ENCODE data around the gene ZMAT3. TPM values are rescaled to one million over a fixed set of nuclear protein-coding genes. Genes with fewer than 3 reads are reported as not detected.

Gene ZMAT3
- total and polyA plus RNA-seq, 2 of the 13 experiments (the other 11 are each of a cell fraction or from before 2014, with no cell fraction given) = 11.4 to 11.7 TPM

GRCh38 chr3:179071323-179072099, at the start of gene ZMAT3 (continued):
- TF ChIP-seq ZBTB46 (CRISPR knock-in tag; IDR thresholded peaks at IDR 0.05; ENCODE audit: borderline replicate concordance) (no peak), CC2D1A (CRISPR knock-in tag; IDR thresholded peaks at IDR 0.05) (no peak), NR2F2 (IDR thresholded peaks at IDR 0.05; ENCODE audit: borderline replicate concordance, low read depth) (no peak), ZNF224 (CRISPR knock-in tag; IDR thresholded peaks at IDR 0.05) (no peak), FOXK1 (CRISPR knock-in tag; IDR thresholded peaks at IDR 0.05; ENCODE audit: borderline replicate concordance, low read depth) (peak; percentile 28; the same call in 1 of the 2 replicates), MNT (IDR thresholded peaks at IDR 0.05) (0 out of 2 replicates have a peak, but pooled peaks have one; percentile 41), HDAC6 (IDR thresholded peaks at IDR 0.05; ENCODE audit: low read depth, low read length) (no peak), PTBP1 (IDR thresholded peaks at IDR 0.05; ENCODE audit: low read depth, low read length, poor library complexity, severe bottlenecking) (peak; percentile 48), MBNL3 (CRISPR knock-in tag; conservative IDR thresholded peaks at IDR 0.05) (no peak), ZNF264 (CRISPR knock-in tag; IDR thresholded peaks at IDR 0.05) (0 out of 2 replicates have a peak, but pooled peaks have one; percentile 45), NFAT5 (CRISPR knock-in tag; IDR thresholded peaks at IDR 0.05) (peak; percentile 63; the same call in 1 of the 2 replicates), CEBPB (IDR thresholded peaks at IDR 0.05; ENCODE audit: borderline replicate concordance, low read depth, low read length) (no peak), HHEX (CRISPR knock-in tag; IDR thresholded peaks at IDR 0.05) (no peak), ZNF34 (CRISPR knock-in tag; IDR thresholded peaks at IDR 0.05; ENCODE audit: borderline replicate concordance) (no peak), ZNF670 (CRISPR knock-in tag; IDR thresholded peaks at IDR 0.05; ENCODE audit: borderline replicate concordance) (peak; percentile 58; the same call in 1 of the 2 replicates), STAT6 (CRISPR knock-in tag; IDR thresholded peaks at IDR 0.05; ENCODE audit: borderline replicate concordance) (no peak)
